Endothelial cell of umbilical vein (primary cell): ENCODE results near the gene BET1. TPM values are rescaled to one million over a fixed set of nuclear protein-coding genes. Genes with fewer than 3 reads are reported as not detected.

ENCODE experiments used
- BruUV-seq: library from RNA; stranded (reverse); fragments of 400-500 nt; replicated peaks from 2 replicates; lab custom pipeline; 2021; lab: Mats Ljungman, UMichigan
- CTCF ChIA-PET: fragments of 300-600, 350-600 bp; sonication (Branson Sonifier 250); formaldehyde crosslinking; loops from one replicate; lab custom pipeline; 2021; ENCODE audit warnings: antibody characterized with exemption, inconsistent platforms; lab: Charles Lee
- POLR2A ChIA-PET: fragments of 300-600, 350-600 bp; sonication (Branson Sonifier 250); formaldehyde crosslinking; loops from one replicate; lab custom pipeline; 2021; ENCODE audit warnings: antibody characterized with exemption, inconsistent platforms; lab: Charles Lee
- DNase-seq: peaks from one replicate; pipeline ENCODE4 v3.0.0-alpha.2; 2011; ENCODE audit warnings: low read depth, low spot score
- FAIRE-seq: peaks from 2 replicates; lab custom pipeline; 2011; peaks lifted over from hg19 to GRCh38; lab: Jason Lieb, UNC
- H2AFZ ChIP-seq: 2 replicates; pipeline ENCODE4 v1.6.0; 2012; ENCODE audit warnings: low read depth, low read length, control low read depth, inconsistent platforms
- H3K27ac ChIP-seq: 2 replicates; pipeline ENCODE4 v1.5.1; 2011; ENCODE audit warnings: low read depth, mild to moderate bottlenecking, control low read depth, low read length, moderate library complexity; ENCODE audit not compliant: insufficient read depth
- H3K27me3 ChIP-seq, 2 experiments: 2 replicates each; pipeline versions ENCODE4 v1.6.0 to v1.6.1; 2011; ENCODE audit warnings: low read length in 2 of 2, mixed read lengths in 1 of 2; ENCODE audit not compliant: control insufficient read depth in 2 of 2, insufficient read depth in 2 of 2
- H3K36me3 ChIP-seq, 2 experiments: 2 replicates in 1 of 2; 3 replicates in 1 of 2; pipeline ENCODE4 v1.5.1; 2011; ENCODE audit warnings: low read length in 2 of 2, mild to moderate bottlenecking in 1 of 2, moderate library complexity in 1 of 2; ENCODE audit not compliant: control insufficient read depth in 2 of 2, insufficient read depth in 2 of 2; ENCODE audit errors: extremely low read depth in 1 of 2
- H3K4me1 ChIP-seq: 3 replicates; pipeline ENCODE4 v1.5.1; 2011; ENCODE audit warnings: mild to moderate bottlenecking, low read length; ENCODE audit not compliant: control insufficient read depth, insufficient read depth; ENCODE audit errors: extremely low read depth
- H3K4me2 ChIP-seq: 2 replicates; pipeline ENCODE4 v1.6.1; 2011; ENCODE audit warnings: low read length, control low read depth, mixed read lengths; ENCODE audit not compliant: insufficient read depth
- H3K4me3 ChIP-seq, 3 experiments: fragments of 200-600 bp in 1 of 3; sonication (generic), shearing (Covaris generic) in 1 of 3; replicated peaks in 1 of 3; 2 replicates each; pipeline ENCODE4 v1.5.1; 2011 to 2016; ENCODE audit warnings: control low read depth in 3 of 3, low read length in 3 of 3, mild to moderate bottlenecking in 2 of 3, inconsistent platforms in 1 of 3, low read depth in 1 of 3, moderate library complexity in 1 of 3; ENCODE audit not compliant: insufficient read depth in 1 of 3
- H3K79me2 ChIP-seq: 2 replicates; pipeline ENCODE4 v1.6.0; 2012; ENCODE audit warnings: low read length, inconsistent platforms; ENCODE audit not compliant: control insufficient read depth, insufficient read depth
- H3K9ac ChIP-seq: replicated peaks from 2 replicates; pipeline ENCODE3; 2011; ENCODE audit warnings: low read length, control low read depth; ENCODE audit not compliant: insufficient read depth; ENCODE audit errors: extremely low read depth
- H3K9me1 ChIP-seq: replicated peaks from 3 replicates; pipeline ENCODE4 v1.6.0; 2011; ENCODE audit warnings: mild to moderate bottlenecking, low read length; ENCODE audit not compliant: control insufficient read depth, insufficient read depth; ENCODE audit errors: extremely low read depth
- H3K9me3 ChIP-seq: replicated peaks from 2 replicates; pipeline ENCODE4 v1.5.1; 2012; ENCODE audit warnings: low read length, inconsistent platforms; ENCODE audit not compliant: control insufficient read depth, insufficient read depth
- H4K20me1 ChIP-seq: replicated peaks from 2 replicates; pipeline ENCODE3; 2011; ENCODE audit warnings: mild to moderate bottlenecking, low read length; ENCODE audit not compliant: control insufficient read depth, insufficient read depth; ENCODE audit errors: extremely low read depth
- EZH2 ChIP-seq: IDR thresholded peaks from 2 replicates; pipeline ENCODE4 v1.6.1; 2012; ENCODE audit warnings: borderline replicate concordance, low read depth, mild to moderate bottlenecking, moderate library complexity, low read length, inconsistent platforms; ENCODE audit not compliant: severe bottlenecking
- FOS ChIP-seq: IDR thresholded peaks from 2 replicates; pipeline ENCODE4 v1.6.1; 2011; ENCODE audit warnings: mild to moderate bottlenecking, low read length, moderate library complexity, borderline replicate concordance; ENCODE audit not compliant: insufficient read depth
- GATA2 ChIP-seq: IDR thresholded peaks from 2 replicates; pipeline ENCODE4 v1.7.0; 2011; ENCODE audit warnings: low read depth, mild to moderate bottlenecking, moderate library complexity, mixed read lengths, low read length; ENCODE audit not compliant: insufficient read length, insufficient read depth
- JUN ChIP-seq: IDR thresholded peaks from 2 replicates; pipeline ENCODE4 v1.6.1; 2011; ENCODE audit warnings: borderline replicate concordance, low read depth; ENCODE audit not compliant: insufficient read length, insufficient read depth
- MYC ChIP-seq: IDR thresholded peaks from one replicate; pipeline ENCODE4 v1.6.1; 2011; ENCODE audit warnings: mild to moderate bottlenecking, low read depth, low read length
- POLR2A ChIP-seq: IDR thresholded peaks from 2 replicates; pipeline ENCODE4 v1.6.1; 2012; ENCODE audit warnings: low read depth, mild to moderate bottlenecking, control low read depth, low read length
- POLR2AphosphoS5 ChIP-seq: IDR thresholded peaks from 2 replicates; pipeline ENCODE4 v1.6.1; 2012; ENCODE audit warnings: low read depth, mild to moderate bottlenecking, control low read depth, low read length, moderate library complexity; ENCODE audit not compliant: insufficient read depth
- dilution Hi-C: fragments of 300-500 bp; cut with MboI; formaldehyde crosslinking; loops from one replicate; pipeline ENCODE4 v1.15.0; 2019; ENCODE audit warnings: low sequenced_read_pairs; ENCODE audit not compliant: extremely low pct_ligation_motif_present
- intact Hi-C: fragments of 100-400 bp; cut with micrococcal nuclease; formaldehyde crosslinking; loops from one replicate; pipeline ENCODE4 v1.10.0; 2022
- polyA plus RNA-seq, 4 experiments: library from polyadenylated mRNA; depleted of rRNA in 3 of 4; stranded (reverse) in 3 of 4; unstranded in 1 of 4; fragments of >200 nt; gene quantifications; 2 replicates each; pipeline versions ENCODE4 v1.2.1 to v1.2.3, GENCODE V29; 2011 to 2012; ENCODE audit warnings: missing spikeins in 1 of 4
- total RNA-seq: library from RNA; stranded (reverse); gene quantifications from 2 replicates; pipeline ENCODE4 v1.2.3, GENCODE V29; 2021
- TF ChIP-seq, protein P1 (sequence below): IDR thresholded peaks from 2 replicates; pipeline ENCODE4 v1.6.1; 2011; ENCODE audit not compliant: insufficient read depth, insufficient read length
- TF ChIP-seq, protein P2 (sequence below), 2 donors: IDR thresholded peaks; 1 replicate in 1 of 2; 2 replicates in 1 of 2; pipeline ENCODE4 v1.5.1; 2011; ENCODE audit warnings: low read length in 2 of 2, mild to moderate bottlenecking in 2 of 2, moderate library complexity in 2 of 2, control low read depth in 1 of 2, inconsistent platforms in 1 of 2, low read depth in 1 of 2; ENCODE audit not compliant: insufficient read depth in 1 of 2; ENCODE audit errors: extremely low read depth in 1 of 2

BET1 gene
- total and polyA plus RNA-seq, 2 donors (not counting 3 experiments of a cell fraction or from before 2014, with no cell fraction given) = 21.9 to 28.4 TPM

DNA sequence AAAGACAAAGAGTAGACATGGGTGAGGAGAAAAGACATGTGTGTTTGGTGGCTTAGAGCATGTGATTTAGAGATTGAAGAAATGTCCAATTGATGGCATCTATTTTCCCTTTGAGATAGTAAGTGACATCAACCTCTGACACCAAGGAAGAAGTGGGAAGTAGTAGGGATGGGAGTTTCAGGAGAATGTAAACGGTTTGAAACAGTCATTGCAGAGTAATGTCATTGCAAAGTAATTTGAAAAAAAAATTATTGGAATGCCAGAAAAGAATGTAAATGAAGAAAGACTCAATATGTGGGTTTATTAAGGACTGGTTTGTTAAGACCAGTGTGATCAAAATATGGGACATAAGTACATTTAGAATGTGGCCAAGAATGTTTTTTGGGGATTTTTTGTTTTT lies 56.0 kb downstream of the BET1 start:
- Histone ChIP-seq H3K4me1 (peaks cover 51% of the 10 kb centered on the region), H2AFZ (no peak overlapping the region), H3K27me3 (no peaks in the 10 kb centered on the region), H3K4me3 (no peak overlapping the region), H3K4me2 (no peak overlapping the region), H3K9me3 (no peaks in the 10 kb centered on the region), H4K20me1 (no peaks in the 10 kb centered on the region), H3K9ac (no peak overlapping the region), H3K79me2 (no peaks in the 10 kb centered on the region), H3K36me3 (no peaks in the 10 kb centered on the region), H3K27ac (no peak overlapping the region), H3K9me1 (no peaks in the 10 kb centered on the region)
- dilution Hi-C loops (no loop called here), intact Hi-C loops (loop anchor here (5.0 to 10.0 kb wide), 2 partner anchors 36 to 1313 kb away; no protein-coding TSS in a partner anchor)
- no TSS peak for BruUV-seq
- CTCF ChIA-PET = interaction anchor here (1.7 to 4.9 kb wide), 2 partner anchors 9 to 26 kb away, joined by 4 to 19 read pairs; partner anchors contain the start of gene GNG11
- TF ChIP-seq GATA2 (no peak), EZH2 (no peak), POLR2AphosphoS5 (no peak), FOS (no peak), POLR2A (no peak), JUN (no peak), MYC (no peak)
- TF ChIP-seq, protein P1, sequence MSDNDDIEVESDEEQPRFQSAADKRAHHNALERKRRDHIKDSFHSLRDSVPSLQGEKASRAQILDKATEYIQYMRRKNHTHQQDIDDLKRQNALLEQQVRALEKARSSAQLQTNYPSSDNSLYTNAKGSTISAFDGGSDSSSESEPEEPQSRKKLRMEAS = no peak
- TF ChIP-seq, protein P2, sequence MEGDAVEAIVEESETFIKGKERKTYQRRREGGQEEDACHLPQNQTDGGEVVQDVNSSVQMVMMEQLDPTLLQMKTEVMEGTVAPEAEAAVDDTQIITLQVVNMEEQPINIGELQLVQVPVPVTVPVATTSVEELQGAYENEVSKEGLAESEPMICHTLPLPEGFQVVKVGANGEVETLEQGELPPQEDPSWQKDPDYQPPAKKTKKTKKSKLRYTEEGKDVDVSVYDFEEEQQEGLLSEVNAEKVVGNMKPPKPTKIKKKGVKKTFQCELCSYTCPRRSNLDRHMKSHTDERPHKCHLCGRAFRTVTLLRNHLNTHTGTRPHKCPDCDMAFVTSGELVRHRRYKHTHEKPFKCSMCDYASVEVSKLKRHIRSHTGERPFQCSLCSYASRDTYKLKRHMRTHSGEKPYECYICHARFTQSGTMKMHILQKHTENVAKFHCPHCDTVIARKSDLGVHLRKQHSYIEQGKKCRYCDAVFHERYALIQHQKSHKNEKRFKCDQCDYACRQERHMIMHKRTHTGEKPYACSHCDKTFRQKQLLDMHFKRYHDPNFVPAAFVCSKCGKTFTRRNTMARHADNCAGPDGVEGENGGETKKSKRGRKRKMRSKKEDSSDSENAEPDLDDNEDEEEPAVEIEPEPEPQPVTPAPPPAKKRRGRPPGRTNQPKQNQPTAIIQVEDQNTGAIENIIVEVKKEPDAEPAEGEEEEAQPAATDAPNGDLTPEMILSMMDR (IDR thresholded peaks at IDR 0.05; ENCODE audit: extremely low read depth in 1 of 2, insufficient read depth in 1 of 2, low read depth in 1 of 2, low read length in 2 of 2) = no peak
- DNase-seq (no peak), FAIRE-seq (no peak)
- POLR2A ChIA-PET = no interaction called here
